HL-60/S4 treated with phorbol 12-myristate 13-acetate at 8.2 ng/mL for 4 days and 3 days (cell line): ENCODE data around the gene RBX1.
"Not testable (repeated sequence)": the region's sequence is repeated elsewhere in the genome, so short reads cannot be mapped to it uniquely, and the experiment has no call there.

Experiments used
- in situ Hi-C: fragments of 300-500 bp; cut with MboI; formaldehyde crosslinking; loops from 2 replicates; pipeline ENCODE4 v1.15.0; 2022; ENCODE audit warnings: low sequenced_read_pairs

RBX1 gene

GRCh38 chr22:40967111-40967760, 16.1 kb downstream of the RBX1 start:
- in situ Hi-C loops: loop anchor here (25.0 kb wide), 1 partner anchor 120 kb away; the partner anchor contains the start of gene EP300

GRCh38 chr22:40972587-40972986, 21.4 kb downstream of the RBX1 start:
- in situ Hi-C loops: loop anchor here (25.0 kb wide), 1 partner anchor 115 kb away; the partner anchor contains the start of gene EP300

DNA sequence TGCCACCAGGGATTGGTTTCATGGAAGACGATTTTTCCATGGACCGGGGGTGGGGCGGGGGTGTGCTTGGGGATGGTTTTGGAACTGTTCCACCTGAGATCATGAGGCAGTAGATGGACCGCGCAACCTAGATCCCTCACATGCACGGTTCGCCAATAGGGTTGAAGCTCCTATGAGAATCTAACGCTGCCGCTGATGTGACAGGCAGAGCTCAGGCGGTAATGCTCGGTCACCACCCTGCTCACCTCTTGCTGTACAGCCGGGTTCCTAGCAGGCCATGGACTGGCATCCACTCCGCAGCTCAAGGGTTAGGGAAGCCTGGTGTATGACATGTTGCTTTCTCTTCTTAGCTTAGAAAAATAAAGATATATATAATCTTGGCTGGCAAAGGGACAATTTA, 22.0 kb downstream of the RBX1 start:
- in situ Hi-C loops: loop anchor here (25.0 kb wide), 1 partner anchor 114 kb away; the partner anchor contains the start of gene EP300

DNA sequence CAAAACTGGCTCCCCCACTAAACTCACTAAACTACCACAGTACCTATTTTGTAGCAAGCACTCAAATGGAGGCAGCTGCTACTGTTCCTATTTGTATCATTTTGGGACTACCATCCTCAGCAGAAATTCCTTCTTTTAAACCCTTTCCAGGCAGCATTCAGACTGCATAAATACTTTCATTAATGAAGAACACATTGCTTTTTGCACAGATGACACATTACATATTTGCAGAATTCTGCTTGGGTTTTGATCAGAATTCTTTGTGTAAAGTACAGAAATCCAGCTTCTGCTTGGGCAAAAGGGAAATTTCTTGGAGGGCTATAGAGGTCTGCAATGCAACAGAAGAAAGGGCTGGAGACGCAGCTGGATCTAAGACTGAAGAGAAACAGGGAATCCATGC, 24.2 kb downstream of the RBX1 start:
- in situ Hi-C loops: no loop called here

DNA sequence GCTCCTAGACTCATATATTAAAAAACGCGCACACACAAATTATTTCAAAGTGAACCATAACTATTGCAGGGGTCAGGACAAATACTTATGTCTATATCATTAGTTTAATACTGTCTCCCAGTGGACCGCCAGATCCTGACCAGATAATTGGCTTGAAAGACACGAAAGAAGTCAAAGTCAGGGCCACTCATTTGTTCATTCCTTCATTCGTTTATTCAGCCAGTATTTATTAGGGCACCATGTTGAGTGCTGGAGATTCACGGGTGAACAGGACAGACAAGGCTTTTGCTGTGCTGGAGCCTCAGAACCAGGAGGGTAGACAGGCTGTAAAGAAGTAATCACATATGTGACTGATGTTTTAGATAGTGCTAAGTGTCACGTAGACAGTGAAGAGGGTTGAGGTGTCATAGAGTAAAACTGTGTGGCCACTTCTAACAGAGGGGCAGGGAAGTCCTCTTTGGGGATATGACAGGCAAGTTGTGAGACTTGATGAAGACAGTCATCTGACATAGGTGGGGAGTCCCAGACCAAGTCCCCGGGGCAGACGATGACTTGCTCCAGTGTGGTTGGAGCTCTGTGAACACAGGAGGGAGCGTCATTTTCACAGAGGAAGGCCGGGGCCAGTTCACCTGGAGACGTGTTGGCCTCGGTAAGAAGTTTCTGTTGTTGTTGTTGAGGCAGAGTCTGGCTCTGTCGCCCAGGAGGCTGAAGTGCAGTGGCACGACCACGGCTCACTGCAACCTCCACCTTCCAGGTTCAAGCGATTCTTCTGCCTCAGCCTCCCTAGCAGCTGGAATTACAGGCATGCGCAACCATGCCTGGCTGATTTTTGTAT, 25.9 kb downstream of the RBX1 start:
- in situ Hi-C loops: no loop called here

- in situ Hi-C loops: no loop called here
These were observed 28.0 kb downstream of the RBX1 start for GRCh38 chr22:40979198-40979597.

- in situ Hi-C loops: no loop called here
These were observed 28.7 kb downstream of the RBX1 start for GRCh38 chr22:40979871-40980270.

DNA sequence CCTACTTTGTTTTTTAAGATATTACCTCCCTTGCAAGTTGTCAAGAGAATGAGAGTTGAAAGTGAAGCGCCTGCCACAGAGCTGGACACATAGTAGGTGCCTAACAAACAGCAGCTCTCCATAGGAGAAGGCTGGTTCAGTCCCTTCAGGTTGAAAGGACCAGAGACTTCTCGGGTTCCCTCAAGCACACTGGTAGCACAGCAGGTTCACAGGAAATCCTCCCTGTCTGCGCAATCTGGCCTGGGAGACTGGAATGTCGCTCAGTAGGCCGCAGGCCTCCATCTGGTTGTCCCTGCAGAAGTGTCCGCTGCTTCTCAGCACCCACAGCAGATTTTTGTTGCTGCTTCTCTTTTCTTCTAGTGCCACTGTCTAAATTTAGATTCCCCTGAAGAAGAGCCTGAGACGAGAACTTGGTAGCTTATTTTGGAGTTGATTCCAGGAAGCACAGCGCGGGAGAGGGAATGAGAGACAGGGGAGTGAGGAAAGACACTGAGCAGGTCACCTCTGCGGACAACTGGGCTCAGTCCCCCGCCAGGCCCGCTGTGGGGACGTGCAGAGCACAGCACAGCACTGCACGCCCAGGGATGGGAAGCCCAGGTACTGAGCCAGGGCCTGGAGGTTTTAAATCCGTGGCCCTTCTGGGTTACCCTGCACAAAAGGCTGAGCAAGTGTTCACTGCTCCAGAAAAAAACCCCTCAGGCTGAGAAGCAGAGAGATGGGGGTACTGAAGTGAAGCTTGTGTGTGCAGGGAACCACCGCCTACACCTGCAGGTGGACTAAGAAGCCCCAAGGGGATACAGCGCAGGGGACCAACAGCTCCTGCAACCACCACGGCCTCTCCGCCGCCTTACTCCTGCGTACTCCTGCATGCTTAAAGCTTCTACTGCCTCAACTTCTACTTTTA, 31.6 kb downstream of the RBX1 start:
- in situ Hi-C loops: no loop called here

DNA sequence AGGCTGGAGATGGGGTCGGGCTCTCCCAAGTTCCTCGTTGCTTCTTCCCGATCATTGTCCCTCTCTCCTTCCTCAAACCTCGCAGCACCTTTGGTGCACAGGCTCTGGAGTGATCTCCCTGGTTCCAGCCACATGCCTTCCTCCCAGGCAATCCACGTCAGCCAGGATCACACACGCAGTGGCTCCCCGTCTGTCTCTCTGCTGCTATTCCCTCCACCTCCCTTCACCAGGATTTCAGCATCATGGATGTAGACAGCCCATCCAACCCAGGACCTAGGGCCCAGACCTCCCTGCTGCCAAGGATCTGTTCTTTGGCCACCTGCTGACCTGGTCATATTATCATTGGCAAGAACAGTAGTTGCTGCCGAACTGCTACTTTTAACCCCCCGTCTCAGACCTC, 40.1 kb downstream of the RBX1 start:
- in situ Hi-C loops: no loop called here

DNA sequence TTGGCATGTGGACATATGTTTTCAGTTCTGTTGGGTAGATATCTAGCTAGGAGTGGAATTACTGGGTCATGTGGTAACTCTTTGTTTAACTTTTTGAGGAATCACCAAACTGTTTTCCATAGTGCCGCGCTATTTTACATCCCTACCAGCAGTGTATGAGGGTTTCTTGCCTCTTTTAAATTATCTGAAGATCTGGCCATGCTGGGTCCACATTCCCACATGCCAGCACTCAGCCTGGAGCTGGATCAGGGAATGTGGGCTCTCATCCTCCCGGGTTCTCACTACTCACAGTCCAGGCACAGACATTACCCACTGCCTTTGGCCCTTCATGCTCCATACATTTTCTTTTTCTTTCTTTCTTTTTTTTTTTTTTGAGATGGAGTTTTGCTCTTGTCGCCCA, 44.6 kb downstream of the RBX1 start:
- in situ Hi-C loops: no loop called here

GRCh38 chr22:40997520-40997919, 46.3 kb downstream of the RBX1 start:
- in situ Hi-C loops: no loop called here

- in situ Hi-C loops: no loop called here
These were observed 48.9 kb downstream of the RBX1 start for GRCh38 chr22:41000040-41000565.

GRCh38 chr22:41000941-41001721, 50.0 kb downstream of the RBX1 start:
- in situ Hi-C loops: no loop called here

- in situ Hi-C loops: no loop called here
These were observed 50.5 kb downstream of the RBX1 start for GRCh38 chr22:41001722-41002122.

- in situ Hi-C loops: not testable (repeated sequence)
These were observed 51.2 kb downstream of the RBX1 start for GRCh38 chr22:41002386-41002785.

DNA sequence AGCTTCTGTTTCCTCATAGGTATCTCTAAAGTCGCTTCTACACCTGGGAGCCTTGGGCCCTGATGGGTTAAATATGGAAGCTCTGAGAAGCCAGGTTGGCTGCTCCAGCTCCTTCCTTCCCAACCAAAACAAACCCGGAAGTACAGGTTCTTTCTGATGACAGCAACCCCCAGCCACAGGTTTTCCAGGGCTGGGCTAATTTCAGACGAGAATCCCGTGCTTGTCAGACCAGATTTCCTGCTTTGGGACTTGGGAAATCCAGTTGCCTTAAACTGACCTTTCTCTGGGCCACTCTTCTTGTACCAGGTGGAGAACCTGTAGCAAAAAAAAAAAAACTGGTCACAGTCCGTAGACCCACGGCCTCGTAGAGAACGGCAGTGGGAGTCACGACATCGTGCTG, 51.9 kb downstream of the RBX1 start:
- in situ Hi-C loops: no loop called here

DNA sequence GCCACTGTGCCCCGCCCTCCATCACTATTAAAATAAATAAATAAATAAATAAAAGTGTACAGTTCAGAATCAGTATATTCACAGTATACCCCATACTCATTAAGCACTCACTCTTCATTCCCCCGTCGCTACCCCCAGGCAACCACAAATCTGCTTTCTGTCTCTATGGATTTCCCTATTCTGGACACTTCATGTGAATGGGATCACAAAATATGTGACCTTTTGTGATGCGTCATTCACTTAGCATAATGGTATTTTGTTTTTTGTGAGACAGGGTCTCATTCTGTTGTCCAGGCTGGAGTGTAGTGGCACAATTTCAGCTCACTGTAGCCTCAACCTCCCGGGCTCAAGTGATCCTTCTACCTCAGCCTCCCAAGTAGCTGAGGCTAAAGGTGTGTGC, 52.8 kb downstream of the RBX1 start:
- in situ Hi-C loops: no loop called here

DNA sequence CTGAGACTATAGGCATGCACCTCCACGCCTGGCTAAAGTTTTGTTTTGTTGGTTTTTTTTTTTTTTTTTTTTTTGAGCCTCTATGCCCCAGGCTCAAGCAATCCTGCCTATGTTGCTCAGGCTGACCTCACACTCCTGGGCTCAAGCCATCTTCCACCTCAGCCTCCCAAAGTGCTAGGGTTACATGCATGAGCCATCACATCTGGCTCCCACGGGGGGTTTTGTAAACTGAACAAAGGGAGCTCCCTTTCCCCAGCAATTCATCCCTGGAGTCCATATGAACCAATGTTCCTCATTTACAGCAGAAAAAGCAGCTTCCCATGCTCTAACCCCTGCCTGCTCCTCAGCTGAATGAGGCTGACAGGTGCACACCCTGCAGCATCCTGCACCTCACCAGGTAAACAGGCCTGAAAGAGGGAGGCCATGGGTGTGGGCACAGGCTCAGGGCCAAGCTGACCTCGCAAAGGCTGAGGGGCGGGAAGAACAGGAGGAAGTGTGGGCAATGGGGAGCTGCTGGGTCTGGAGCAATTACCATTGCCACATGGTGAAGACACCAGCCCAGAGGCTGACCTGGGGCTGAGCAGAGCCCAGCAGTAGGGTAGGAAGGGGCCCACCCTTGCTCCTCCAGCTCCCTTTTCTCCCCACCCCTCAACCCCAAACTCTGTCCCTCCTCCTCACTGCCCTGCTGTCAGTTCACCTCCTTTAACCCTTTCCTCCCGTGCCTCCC, 58.2 kb downstream of the RBX1 start:
- in situ Hi-C loops: no loop called here

- in situ Hi-C loops: no loop called here
These were observed 63.8 kb downstream of the RBX1 start for GRCh38 chr22:41015003-41015402.
